Activated naive CD8-positive, alpha-beta T cell (primary cell): ENCODE measurements around the gene CIDEC.
A peak's percentile ranks its signal among the peaks of the same experiment; 100 is the strongest.
"Not testable (repeated sequence)": the region's sequence is repeated elsewhere in the genome, so short reads cannot be mapped to it uniquely, and the experiment has no call there.

ENCODE experiments used
- H3K27ac Mint-ChIP-seq: one replicate; pipeline ENCODE4 v1.8.0; 2021; ENCODE audit warnings: mixed read lengths
- H3K27me3 Mint-ChIP-seq: one replicate; pipeline ENCODE4 v1.8.0; 2021; ENCODE audit warnings: mixed read lengths
- H3K36me3 Mint-ChIP-seq: one replicate; pipeline ENCODE4 v1.8.0; 2021; ENCODE audit warnings: mixed read lengths
- H3K4me1 Mint-ChIP-seq: one replicate; pipeline ENCODE4 v1.8.0; 2021; ENCODE audit warnings: low read depth, mixed read lengths
- H3K4me3 Mint-ChIP-seq: one replicate; pipeline ENCODE4 v1.8.0; 2021; ENCODE audit warnings: mild to moderate bottlenecking, mixed read lengths
- H3K9me3 Mint-ChIP-seq: one replicate; pipeline ENCODE4 v1.8.0; 2021; ENCODE audit warnings: low read depth, mixed read lengths

CIDEC gene

DNA sequence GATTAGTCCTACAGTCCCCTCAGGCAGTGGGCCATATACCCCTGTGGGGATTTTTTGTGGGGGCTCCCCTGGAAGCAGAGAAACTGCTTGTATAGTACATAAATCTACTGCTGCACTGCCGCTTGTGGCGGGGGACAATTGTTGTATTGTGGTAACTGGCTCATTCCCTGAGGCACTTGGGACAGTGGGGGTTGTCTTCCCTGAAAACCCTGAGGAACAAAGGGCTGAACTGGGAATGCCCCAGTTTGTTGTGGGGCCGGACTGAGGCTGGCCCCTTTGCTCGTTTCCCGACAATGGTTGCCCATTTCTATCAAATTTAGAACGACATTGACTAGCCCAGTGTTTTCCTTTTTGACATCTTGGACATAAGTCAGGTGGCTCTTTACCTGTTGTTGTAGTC, 28.7 kb downstream of the CIDEC start:
- H3K9me3 Mint-ChIP-seq, H3K4me1 Mint-ChIP-seq, H3K27ac Mint-ChIP-seq, H3K27me3 Mint-ChIP-seq, H3K4me3 Mint-ChIP-seq, H3K36me3 Mint-ChIP-seq: not testable (repeated sequence)

DNA sequence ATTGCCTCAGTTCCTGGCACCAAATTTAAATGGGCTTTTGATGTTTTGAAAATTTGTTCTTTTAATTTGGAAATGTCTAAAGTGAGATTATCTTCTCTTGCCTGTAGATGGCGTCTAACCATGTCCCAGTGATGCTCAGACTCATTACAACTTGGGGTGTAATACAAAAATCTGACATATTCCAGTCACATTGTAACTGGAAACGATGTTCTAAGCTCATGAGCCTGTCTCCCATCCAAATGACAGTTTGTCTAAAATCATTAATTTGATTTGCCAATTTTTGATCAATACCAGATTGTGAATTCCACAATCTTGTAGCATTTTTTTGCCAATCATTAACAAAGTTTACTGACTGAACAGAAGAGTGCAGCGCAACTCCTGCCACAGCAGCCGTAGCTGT, 31.2 kb downstream of the CIDEC start:
- H3K9me3 Mint-ChIP-seq, H3K36me3 Mint-ChIP-seq, H3K4me3 Mint-ChIP-seq, H3K4me1 Mint-ChIP-seq, H3K27me3 Mint-ChIP-seq, H3K27ac Mint-ChIP-seq: not testable (repeated sequence)

DNA sequence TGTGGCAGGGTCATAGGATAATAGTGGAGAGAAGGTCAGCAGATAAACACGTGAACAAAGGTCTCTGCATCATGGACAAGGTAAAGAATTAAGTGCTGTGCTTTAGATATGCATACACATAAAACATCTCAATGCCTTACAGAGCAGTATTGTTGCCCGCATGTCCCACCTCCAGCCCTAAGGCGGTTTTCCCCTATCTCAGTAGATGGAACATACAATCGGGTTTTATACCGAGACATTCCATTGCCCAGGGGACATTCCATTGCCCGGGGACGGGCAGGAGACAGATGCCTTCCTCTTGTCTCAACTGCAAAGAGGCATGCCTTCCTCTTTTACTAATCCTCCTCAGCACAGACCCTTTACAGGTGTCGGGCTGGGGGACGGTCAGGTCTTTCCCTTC, 32.2 kb downstream of the CIDEC start:
- H3K36me3 Mint-ChIP-seq, H3K4me3 Mint-ChIP-seq, H3K27ac Mint-ChIP-seq, H3K27me3 Mint-ChIP-seq, H3K4me1 Mint-ChIP-seq, H3K9me3 Mint-ChIP-seq: not testable (repeated sequence)

DNA sequence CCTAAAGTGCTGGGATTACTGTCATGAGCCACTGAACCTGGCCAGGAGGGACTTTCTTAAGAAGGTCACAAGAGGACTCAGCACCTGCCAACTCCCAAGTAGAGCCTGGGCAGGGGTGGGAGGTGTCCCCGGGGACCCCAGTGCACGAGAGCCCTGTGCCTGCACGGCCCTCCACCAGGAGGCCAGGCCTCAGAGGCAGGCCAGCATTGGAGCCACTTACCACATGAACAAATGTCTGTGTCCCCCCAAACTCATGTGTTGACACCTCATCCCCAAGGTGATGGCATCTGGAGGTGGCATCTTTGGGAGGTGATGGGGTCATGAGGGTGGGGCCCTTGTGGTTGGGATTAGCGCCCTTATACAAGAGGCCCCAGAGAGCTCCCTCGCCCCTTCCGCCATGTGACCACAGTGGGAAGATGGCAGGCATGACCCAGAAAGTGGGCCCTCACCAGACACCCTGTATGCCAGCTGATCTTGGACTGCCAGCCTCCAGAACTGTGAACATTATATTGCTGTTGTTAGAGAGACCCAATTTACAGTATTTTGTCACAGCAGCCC, 33.0 kb downstream of the CIDEC start:
- Mint-ChIP-seq H3K4me1 (peaks cover 16% of the 10 kb centered on the region), H3K4me3 (no peak overlapping the region), H3K36me3 (peaks cover 3% of the 10 kb centered on the region), H3K27me3 (no peaks in the 10 kb centered on the region), H3K27ac (no peak overlapping the region), H3K9me3 (no peaks in the 10 kb centered on the region)

DNA sequence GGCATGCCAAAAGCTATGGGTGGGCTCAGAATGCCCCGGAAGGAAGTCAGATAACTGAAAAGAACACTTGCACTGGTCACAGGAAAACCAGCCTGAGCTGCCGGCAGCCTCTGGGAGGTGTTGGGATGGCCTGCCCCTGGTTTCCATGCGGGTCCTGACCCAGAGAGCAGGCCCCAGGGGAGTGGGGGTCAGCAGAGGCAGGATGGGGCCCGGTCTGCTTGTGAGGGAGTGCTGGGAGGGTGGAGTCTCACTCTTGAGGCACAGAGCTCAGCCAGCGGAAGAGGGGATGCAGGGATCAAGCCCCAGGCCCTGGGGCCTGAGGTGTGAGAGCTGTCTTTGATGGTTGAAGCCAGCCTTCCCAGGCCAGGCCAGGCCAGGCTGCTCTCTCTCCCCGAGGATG, 33.8 kb downstream of the CIDEC start:
- no peaks in the 10 kb centered on the region for H3K9me3 Mint-ChIP-seq
- no peaks in the 10 kb centered on the region for H3K27me3 Mint-ChIP-seq
- no peak overlapping the region for H3K27ac Mint-ChIP-seq
- H3K4me3 Mint-ChIP-seq: no peak overlapping the region
- H3K36me3 Mint-ChIP-seq: peaks cover 3% of the 10 kb centered on the region
- H3K4me1 Mint-ChIP-seq: peaks cover 20% of the 10 kb centered on the region

DNA sequence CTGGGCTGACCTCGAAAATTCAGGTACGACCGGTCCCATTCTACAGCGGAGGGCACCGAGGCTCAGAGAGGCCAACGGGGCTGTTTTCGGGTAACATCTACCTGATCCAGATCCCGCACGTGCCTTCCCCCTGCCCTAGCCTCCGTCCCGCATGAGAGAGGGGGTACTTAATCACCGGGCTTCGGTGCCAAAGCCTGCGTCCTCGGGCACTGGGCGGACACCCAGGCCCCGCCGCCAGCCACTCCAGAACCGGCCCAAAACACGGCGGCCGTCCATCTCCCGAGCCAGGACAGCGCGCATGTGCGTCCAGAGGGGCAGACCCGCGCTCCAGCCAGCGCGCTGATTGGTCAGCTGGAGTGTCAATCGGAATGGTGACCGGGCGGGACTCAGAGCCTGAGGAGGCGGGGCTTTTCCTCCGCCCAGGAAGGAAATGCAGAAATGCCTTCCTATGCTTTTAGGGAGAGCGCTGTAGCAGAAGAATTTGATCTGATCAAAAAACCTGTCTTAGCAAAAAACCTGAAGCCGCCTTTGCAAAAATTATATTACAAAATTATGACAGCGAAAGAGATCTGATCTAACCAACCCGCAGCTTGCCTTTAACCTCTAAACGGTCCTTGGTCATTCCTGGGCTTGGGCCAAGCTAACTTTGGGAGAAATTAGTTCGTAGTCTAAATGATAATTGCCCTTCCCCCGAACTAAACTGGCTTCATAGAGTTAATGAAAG, 36.2 kb downstream of the CIDEC start, which contains the start of gene RPUSD3:
RPUSD3 (minus strand) TSS at position 294 of the 724 bp plus-strand sequence; CDS start at position 276, 18 bp downstream.
- Mint-ChIP-seq H3K9me3 (no peaks in the 10 kb centered on the region), H3K4me3 (peak within 1 kb of the TSS; percentile 96), H3K27ac (peak within 1 kb of the TSS; percentile 94), H3K36me3 (peaks cover 3% of the 10 kb centered on the region), H3K4me1 (peaks cover 20% of the 10 kb centered on the region), H3K27me3 (no peaks in the 10 kb centered on the region)

DNA sequence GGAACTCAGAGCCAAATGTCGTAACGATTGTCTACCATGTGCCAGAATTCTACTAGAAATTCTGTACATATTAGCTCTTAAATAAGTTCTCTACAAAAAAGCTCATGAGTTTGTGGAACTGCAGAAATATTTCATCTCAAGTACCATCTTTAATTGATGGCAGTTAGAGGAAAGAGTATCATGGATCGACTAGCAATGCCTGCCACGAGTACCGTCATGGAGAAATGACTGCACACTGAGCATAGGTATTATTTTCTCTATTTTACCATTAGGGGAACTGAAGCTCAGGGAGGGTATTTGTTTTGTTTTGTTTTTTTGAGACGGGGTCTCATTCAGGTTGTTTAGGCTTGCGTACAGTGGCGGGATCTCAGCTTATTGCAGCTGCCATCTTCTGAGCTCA, 39.0 kb downstream of the CIDEC start:
- Mint-ChIP-seq H3K9me3 (no peaks in the 10 kb centered on the region), H3K4me3 (peak overlapping the region; percentile 46), H3K27ac (peak overlapping the region; percentile 16)

DNA sequence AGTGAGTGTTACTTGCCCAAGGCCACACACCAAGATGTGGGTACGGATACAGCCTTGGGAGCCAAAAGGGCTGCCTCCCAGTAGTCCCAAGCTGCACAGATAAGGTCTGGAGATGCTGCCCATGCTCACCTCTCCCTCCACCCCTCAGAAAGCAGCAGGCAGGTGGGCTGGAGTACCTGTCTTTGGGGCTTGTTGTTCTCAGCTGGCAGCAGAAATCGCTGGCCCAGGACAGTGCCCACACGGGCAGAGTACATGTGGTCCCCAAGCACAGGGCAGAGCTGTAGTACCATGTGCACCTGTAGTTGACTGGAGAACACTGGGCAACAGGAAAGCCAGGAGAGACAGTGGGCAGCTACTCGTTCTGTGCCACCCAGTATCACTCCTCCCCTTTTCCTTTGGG, 41.2 kb downstream of the CIDEC start:
- no peaks in the 10 kb centered on the region for H3K27me3 Mint-ChIP-seq

More for the DNA sequence above, 39.0 kb downstream of the CIDEC start:
- Mint-ChIP-seq H3K27me3 (no peaks in the 10 kb centered on the region), H3K4me1 (peaks cover 20% of the 10 kb centered on the region), H3K36me3 (peaks cover 3% of the 10 kb centered on the region)

DNA sequence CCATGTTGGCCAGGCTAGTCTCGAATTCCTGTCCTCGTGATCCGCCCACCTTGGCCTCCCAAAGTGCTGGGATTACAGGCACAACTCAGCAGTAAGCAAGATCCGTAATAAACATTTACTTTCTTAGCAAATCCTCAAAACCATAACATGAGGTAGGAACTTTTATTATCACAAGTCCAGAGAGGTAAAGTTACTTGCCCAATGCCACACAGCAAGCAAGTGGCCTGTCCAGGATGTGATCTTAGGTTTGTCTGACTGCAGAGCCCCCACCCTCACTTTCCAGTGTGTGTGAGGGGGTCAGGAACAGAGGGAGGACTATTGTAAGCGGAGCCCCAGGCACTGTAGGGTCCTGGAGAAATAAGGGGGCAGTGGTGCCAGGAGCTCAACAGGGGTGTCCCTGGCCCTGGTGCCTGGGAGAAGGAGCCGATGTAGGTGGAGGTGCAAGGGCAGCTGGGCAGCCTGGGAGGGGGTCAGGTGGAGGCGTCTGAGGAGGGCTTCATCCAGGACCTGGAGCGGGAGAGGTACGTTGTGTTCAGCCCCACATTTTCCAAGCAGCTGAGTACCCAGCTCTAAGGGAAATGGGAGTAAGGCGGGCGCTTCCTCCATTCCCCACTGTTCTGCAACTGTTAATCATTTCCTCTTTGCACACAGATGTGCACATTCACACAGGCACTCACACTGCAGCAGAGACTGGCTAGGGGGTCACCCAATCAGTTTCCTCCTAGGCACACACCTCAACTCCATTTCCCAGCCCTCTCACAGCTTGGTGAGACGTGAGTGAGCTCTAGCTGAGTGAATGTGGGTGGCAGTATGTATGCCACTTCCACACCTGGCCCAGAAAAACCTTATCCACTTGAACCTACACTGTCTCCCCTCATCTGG, 42.1 kb downstream of the CIDEC start:
- Mint-ChIP-seq H3K36me3 (peaks cover 6% of the 10 kb centered on the region), H3K4me1 (peaks cover 11% of the 10 kb centered on the region), H3K4me3 (no peak overlapping the region), H3K27ac (no peak overlapping the region), H3K27me3 (no peaks in the 10 kb centered on the region), H3K9me3 (no peaks in the 10 kb centered on the region)

More for the DNA sequence above, 41.2 kb downstream of the CIDEC start:
- no peak overlapping the region for H3K4me3 Mint-ChIP-seq
- no peak overlapping the region for H3K27ac Mint-ChIP-seq
- H3K9me3 Mint-ChIP-seq: no peaks in the 10 kb centered on the region
- peaks cover 6% of the 10 kb centered on the region for H3K36me3 Mint-ChIP-seq
- peaks cover 15% of the 10 kb centered on the region for H3K4me1 Mint-ChIP-seq

DNA sequence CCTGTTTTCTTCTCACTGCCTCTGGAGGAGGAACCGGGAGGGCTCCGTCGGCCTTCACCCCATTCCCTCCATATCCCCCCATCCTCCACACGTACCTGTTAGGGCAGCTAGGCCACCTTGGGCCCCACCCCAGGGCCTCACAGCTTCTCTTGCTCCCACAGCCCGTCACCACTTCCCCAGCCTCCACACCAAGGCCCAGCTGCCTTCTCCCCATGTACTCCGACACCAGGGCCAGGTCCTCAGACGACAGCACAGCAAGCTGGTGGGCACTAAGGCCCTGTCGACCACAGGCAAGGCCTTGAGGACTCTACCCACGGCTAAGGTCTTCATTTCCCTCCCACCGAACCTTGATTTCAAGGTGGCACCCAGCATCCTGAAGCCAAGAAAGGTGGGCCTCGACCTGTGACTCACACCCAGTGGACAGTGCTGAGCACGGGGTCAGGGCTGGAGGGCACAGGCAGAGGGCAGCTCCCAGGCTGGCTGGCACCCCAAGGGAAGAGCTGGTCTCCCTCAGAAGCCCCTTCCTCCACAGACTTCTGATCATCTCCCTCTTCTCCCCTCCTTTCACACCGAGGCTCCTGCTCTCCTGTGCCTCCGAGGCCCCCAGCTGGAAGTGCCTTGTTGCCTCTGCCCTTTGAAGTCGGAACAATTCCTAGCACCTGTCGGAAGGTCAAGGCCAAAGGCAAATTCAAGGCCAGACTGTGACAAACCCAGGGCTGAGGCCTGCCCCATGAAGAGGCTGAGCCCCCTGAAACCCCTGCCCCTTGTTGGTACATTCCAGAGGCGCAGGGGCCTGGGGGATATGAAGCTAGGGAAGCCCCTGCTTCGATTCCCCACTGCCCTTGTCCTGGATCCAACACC, 45.3 kb downstream of the CIDEC start:
- H3K4me1 Mint-ChIP-seq: peaks cover 7% of the 10 kb centered on the region
- H3K36me3 Mint-ChIP-seq: peaks cover 4% of the 10 kb centered on the region
- no peak overlapping the region for H3K27ac Mint-ChIP-seq
- no peaks in the 10 kb centered on the region for H3K9me3 Mint-ChIP-seq
- no peaks in the 10 kb centered on the region for H3K27me3 Mint-ChIP-seq
- no peak overlapping the region for H3K4me3 Mint-ChIP-seq

DNA sequence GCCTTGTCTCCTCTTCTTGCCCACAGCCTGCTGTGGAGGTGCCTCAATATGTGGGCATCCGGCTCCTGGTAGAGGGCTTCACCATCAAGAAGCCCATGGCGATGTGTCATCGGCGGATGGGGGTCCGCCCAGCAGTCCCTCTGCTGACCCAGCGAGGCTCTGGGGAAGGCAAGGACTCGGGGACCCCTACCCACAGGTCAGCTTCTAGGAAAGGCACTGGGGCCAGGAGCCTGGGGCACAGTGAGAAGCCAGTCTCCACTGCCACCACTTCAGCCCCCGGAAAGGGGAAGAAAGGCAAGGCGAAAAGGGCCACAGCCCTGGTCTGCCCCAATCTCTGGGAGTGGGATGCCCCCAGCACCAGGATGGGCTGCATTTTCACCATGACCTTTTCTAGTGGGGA, 47.0 kb downstream of the CIDEC start:
- no peak overlapping the region for H3K27ac Mint-ChIP-seq
- peaks cover 4% of the 10 kb centered on the region for H3K36me3 Mint-ChIP-seq
- H3K27me3 Mint-ChIP-seq: no peaks in the 10 kb centered on the region
- H3K9me3 Mint-ChIP-seq: no peaks in the 10 kb centered on the region
- peaks cover 7% of the 10 kb centered on the region for H3K4me1 Mint-ChIP-seq
- H3K4me3 Mint-ChIP-seq: no peak overlapping the region

DNA sequence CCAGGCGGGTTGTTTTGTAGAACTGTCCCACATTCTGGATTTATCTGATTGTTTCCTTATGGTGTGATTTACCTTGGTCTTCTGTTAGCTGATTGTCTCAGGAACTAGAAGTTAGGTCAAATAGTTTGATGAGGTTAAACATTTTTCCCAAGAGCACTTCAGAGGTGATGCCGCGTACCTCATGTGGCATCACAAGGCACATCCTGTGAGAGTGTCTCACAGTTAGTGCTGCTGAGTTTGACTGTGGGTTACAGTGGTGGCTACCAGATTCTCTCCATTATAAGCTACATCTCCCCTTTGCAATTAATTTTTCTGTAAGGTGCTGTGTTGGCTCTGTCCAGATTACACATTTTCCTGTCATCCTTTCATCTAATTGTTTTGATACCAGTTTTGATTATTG, 48.8 kb downstream of the CIDEC start:
- Mint-ChIP-seq H3K27me3 (no peaks in the 10 kb centered on the region), H3K4me1 (peaks cover 7% of the 10 kb centered on the region), H3K4me3 (no peak overlapping the region), H3K27ac (peak overlapping the region; percentile 9), H3K9me3 (no peaks in the 10 kb centered on the region), H3K36me3 (peaks cover 4% of the 10 kb centered on the region)

DNA sequence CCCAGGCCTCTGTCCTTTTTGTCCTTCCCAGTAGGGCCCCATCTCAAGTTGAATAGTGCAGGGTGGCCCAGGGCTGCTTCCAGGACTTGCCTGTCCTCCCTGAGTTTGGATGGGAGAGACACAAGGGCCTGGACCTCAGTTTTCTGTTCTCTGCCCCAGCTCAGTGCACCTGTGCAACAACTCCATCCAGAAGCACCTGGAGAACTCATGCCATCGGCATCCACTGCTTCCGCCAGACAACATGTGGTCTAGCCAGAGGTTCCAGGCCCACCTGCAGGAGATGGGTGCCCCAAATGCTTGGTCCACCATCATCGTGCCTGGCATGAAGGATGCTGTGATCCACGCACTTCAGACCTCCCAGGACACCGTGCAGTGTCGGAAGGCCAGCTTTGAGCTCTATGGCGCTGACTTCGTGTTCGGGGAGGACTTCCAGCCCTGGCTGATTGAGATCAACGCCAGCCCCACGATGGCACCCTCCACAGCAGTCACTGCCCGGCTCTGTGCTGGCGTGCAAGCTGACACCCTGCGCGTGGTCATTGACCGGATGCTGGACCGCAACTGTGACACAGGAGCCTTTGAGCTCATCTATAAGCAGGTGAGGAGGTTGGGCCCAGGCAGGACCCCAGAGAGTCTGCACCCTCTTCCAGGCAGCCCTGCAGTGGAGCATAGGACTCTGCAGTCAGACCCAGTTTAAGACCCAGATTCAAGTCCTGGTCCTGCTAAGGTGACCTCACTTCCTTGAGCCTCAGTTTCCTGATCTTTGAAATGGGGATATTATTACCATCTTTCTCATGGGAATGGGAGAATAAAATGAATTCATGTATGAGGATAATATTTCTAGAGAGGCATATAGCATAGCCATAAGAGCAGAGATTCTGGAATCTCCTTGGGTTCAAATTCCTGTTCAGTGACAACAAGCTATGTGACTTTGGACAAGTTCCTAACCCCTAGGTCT, 51.0 kb downstream of the CIDEC start:
- Mint-ChIP-seq H3K9me3 (no peaks in the 10 kb centered on the region), H3K36me3 (peaks cover 3% of the 10 kb centered on the region), H3K4me3 (no peak overlapping the region), H3K27me3 (no peaks in the 10 kb centered on the region), H3K27ac (no peak overlapping the region), H3K4me1 (peaks cover 7% of the 10 kb centered on the region)
